Activated T-cell treated with anti-CD3 and anti-CD28 coated beads, Interleukin-2, amount 50 U/mL, for 4 hours (primary cell): ENCODE measurements around the gene MASP2. TPM values are rescaled to one million over a fixed set of nuclear protein-coding genes. Genes with fewer than 3 reads are reported as not detected.
"Not testable (repeated sequence)": the region's sequence is repeated elsewhere in the genome, so short reads cannot be mapped to it uniquely, and the experiment has no call there.

ENCODE experiments used
- ATAC-seq, 2 donors: fragments of 200-7000 bp; cut with Tn5 transposase; one replicate each; pipeline ENCODE4 v1.10.0; 2021
- DNase-seq: peaks from one replicate; pipeline ENCODE4 v3.0.0-alpha.2; 2020
- H3K27me3 Mint-ChIP-seq: one replicate; pipeline ENCODE4 v1.8.0; 2021; ENCODE audit warnings: low read depth, mixed read lengths
- H3K36me3 Mint-ChIP-seq: one replicate; pipeline ENCODE4 v1.8.0; 2022; ENCODE audit warnings: mixed read lengths; ENCODE audit not compliant: insufficient read depth
- H3K4me1 Mint-ChIP-seq: one replicate; pipeline ENCODE4 v1.8.0; 2021; ENCODE audit warnings: low read depth, mixed read lengths
- H3K4me3 Mint-ChIP-seq: one replicate; pipeline ENCODE4 v1.8.0; 2021; ENCODE audit warnings: mild to moderate bottlenecking, moderate library complexity, mixed read lengths
- H3K9me3 Mint-ChIP-seq: one replicate; pipeline ENCODE4 v1.8.0; 2021; ENCODE audit warnings: mixed read lengths
- total RNA-seq, 3 donors: library from RNA; stranded (reverse); gene quantifications; one replicate each; pipeline ENCODE4 v1.2.1, GENCODE V29; 2021

MASP2 gene
- 1 to 10 TPM in 1 of 3 donors, under 1 TPM in 2; 0.48 to 1.0 (median 0.50) TPM for total RNA-seq

DNA sequence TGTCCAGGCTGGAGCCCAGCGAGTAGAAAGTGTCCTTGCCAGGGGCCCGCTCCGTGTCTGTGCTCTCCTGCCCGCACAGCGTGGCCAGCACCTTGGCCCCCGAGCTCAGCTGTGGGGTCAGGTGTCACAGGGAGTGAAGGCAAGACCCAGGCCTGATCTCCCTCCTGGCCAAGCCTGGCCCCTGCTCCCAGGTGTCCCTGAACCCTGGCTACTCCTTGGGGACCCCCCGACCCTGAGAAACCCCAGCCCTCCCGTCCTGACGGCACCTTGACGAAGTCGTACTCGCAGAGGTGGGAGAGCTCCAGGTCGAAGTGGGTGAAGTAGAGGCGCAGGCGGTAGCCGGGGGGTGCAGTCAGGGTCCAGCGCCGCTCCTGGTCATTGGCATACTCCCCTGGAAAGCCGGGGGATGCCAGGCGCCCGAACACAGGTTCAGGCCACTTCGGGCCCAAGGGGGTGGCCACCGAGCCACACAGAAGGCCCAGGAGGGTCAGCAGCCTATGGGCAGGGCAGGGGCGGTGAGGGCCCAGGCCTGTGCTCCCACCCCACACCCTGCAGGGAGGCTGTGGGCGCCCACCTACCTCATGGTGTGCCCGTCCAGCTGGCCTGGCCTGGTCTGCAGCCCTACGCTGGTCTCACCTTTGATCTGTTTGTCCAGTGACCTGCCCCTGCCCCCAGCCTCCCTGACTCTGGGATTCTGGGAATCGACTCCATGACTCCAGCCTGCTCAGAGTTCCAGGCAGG is at the start of gene MASP2:
Gene MASP2, minus strand, starts transcription at position 615 of the 741 bp plus-strand sequence. Its CDS starts 32 bp downstream, at position 583.
- Mint-ChIP-seq H3K4me1 (no peaks in the 10 kb centered on the region), H3K27me3 (no peaks in the 10 kb centered on the region), H3K9me3 (no peaks in the 10 kb centered on the region), H3K36me3 (no peaks in the 10 kb centered on the region), H3K4me3 (no peak within 1 kb of the TSS)
- DNase-seq (no peak), ATAC-seq (no peak)

DNA sequence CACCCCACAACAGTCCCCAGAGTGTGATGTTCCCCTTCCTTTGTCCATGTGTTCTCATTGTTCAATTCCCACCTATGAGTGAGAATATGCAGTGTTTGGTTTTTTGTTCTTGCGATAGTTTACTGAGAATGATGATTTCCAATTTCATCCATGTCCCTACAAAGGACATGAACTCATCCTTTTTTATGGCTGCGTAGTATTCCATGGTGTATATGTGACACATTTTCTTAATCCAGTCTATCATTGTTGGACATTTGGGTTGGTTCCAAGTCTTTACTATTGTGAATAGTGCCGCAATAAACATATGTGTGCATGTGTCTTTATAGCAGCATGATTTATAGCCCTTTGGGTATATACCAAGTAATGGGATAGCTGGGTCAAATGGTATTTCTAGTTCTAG is 36.7 kb upstream of the MASP2 start:
- not testable (repeated sequence) for H3K4me1 Mint-ChIP-seq, ATAC-seq, DNase-seq, H3K27me3 Mint-ChIP-seq, H3K4me3 Mint-ChIP-seq, H3K9me3 Mint-ChIP-seq
- H3K36me3 Mint-ChIP-seq, result peaks cover 31% of the 10 kb centered on the region

DNA sequence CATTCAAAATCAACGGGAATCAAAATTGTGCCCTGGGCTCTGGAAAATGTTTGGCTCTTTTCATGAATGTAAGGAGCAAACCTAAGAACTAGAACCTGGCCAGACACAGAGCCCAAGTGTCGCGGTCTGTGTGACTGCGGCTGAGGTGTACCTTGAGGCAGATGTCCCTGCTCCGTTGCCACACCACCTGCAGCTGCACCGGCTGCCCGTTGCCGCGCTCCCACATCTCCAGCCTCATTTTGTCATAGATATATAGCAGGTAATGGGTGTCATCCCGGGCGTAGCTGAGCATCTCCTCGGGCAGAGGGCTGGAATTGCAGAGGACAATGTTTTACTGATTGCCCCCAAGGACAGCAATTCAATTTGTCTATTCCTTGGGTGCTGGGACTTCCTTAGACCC is 33.9 kb upstream of the MASP2 start:
- DNase-seq (no peak), ATAC-seq (no peak)
- Mint-ChIP-seq H3K27me3 (no peaks in the 10 kb centered on the region), H3K4me3 (no peak overlapping the region), H3K4me1 (no peaks in the 10 kb centered on the region), H3K36me3 (peaks cover 30% of the 10 kb centered on the region), H3K9me3 (no peaks in the 10 kb centered on the region)

DNA sequence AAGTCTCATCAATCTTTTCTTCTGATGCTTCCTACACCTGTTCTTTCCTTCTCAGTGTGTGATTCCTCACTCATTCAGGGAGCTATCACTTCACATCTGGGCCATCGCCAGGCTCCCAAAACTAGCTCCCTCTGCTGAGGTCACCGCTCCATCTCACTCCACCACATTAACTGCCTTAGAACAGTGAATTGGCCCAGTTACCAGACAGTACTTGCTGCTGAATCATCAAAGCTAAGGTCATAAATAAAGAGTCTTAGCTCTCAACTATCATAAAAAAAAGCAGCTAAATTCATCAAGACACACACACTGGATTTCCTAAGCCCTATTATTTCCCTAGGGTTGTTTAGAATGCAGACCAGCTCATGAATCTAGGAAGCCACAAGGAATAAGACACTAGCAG is 31.6 kb upstream of the MASP2 start:
- ATAC-seq, result no peak
- Mint-ChIP-seq H3K4me1 (no peaks in the 10 kb centered on the region), H3K27me3 (no peaks in the 10 kb centered on the region), H3K36me3 (peaks cover 29% of the 10 kb centered on the region), H3K9me3 (no peaks in the 10 kb centered on the region), H3K4me3 (no peak overlapping the region)
- DNase-seq, result no peak

DNA sequence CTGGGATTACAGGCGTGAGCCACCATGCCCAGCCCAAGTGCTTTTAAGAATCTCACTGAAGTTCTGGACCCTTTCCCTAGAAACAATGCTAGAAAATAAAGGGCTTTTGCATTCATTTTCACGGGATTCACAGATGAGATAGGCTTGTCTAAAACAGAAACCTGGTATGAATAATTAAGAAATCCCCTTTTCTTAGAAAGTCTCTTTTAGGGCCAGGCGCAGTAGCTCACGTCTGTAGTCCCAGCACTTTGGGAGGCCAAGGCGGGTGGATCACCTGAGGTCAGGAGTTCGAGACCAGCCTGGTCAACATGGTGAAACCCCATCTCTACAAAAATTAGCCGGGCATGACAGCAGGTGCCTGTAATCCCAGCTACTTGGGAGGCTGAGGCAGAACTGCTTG is 26.4 kb upstream of the MASP2 start:
- H3K36me3 Mint-ChIP-seq, result peaks cover 42% of the 10 kb centered on the region
- not testable (repeated sequence) for H3K4me3 Mint-ChIP-seq, H3K9me3 Mint-ChIP-seq, DNase-seq, H3K4me1 Mint-ChIP-seq, H3K27me3 Mint-ChIP-seq
- peak in 1 of 2 donors; percentile 50 for ATAC-seq

DNA sequence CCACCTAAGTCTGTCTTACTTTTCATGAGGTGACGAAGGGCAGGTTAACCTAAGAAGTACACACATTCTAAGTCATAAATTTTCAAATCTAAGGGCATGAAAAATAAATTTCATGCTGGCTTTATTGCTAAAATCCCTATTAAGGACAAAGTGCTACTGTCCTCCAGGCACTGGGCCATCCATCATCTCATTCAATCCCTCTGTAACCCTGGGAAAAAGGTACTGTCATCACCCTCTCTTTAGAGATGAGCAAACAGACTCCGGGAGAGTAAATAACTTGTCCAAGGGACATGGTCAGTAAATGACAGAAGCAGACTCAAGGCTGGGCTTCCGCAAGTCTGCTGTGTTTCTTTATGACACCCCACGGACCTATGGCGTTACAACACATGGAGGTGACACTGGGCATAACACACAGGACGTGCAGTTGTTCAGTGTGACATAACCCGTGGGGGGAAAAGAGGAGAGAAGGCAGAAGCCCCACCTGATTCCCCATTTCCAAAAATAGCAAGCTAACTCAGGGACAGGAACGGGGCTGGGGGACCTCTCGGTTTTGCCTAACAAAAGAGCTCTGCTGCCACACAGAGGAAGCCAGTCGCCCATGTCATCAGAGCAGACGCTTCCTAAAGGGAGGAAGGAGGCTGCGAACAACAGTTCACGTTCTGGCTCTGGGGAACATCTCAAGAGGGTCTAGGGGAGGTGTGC is 25.3 kb upstream of the MASP2 start:
- DNase-seq (no peak), ATAC-seq (no peak)
- Mint-ChIP-seq H3K4me1 (no peaks in the 10 kb centered on the region), H3K27me3 (no peaks in the 10 kb centered on the region), H3K36me3 (peaks cover 46% of the 10 kb centered on the region), H3K9me3 (no peaks in the 10 kb centered on the region), H3K4me3 (no peak overlapping the region)

DNA sequence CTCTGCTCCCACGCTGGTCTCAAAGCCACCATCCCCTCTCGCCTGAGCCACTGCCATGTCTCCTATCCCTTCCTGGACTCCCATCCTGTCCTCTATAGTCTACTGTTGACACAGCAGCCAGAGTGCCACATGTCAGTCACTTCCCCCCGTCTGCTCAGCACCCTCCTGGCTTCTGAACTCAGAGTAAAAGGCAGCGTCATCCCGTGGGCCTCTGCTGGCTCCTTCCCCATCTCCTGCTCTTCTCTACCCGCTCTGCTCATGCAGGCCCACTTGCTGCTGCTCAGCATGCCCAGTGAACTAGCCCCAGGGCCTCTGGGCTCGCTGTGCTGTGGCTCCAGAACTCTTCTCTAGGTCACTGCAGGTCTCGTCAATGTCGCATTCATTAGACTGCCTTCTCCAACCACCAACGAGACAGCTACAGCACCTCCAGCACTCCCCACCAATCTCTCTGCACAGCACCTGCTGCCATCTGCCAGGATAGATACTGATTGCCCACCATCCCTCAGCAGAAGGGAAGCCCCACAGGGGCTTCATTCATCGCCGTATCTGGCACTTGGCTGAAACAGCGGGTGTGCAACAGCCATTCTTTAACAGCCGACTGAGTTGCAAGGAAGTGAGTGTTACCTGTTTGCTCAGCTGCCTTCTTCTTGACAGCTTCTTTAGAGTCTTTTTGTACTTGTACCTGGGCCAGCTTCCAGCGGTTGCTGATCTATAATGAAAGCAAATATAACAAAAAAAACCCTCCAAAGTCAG is 24.6 kb upstream of the MASP2 start:
- no peak overlapping the region for H3K4me3 Mint-ChIP-seq
- DNase-seq (no peak), ATAC-seq (no peak)
- peaks cover 44% of the 10 kb centered on the region for H3K36me3 Mint-ChIP-seq
- H3K9me3 Mint-ChIP-seq, result no peaks in the 10 kb centered on the region
- H3K4me1 Mint-ChIP-seq, result no peaks in the 10 kb centered on the region
- H3K27me3 Mint-ChIP-seq, result no peaks in the 10 kb centered on the region

DNA sequence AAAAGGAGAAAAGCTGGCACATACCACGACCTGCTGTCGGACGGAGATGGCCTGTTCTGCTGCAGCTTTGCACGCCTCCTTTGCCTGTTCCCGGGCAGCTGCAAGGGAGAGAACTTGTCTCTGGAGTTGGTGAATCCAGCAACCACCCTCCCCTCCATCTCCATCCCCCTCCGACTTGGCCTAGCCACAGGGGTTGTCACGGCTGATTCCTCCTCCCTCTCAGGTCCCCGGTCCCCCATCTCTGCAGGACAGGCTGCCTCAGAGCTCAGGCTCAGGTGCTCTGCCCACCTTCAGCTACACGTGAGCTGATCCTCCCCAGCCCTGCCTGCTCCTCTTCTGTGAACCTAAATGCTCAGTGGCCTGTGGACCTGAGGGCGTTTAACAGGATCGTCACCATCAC is 23.8 kb upstream of the MASP2 start:
- Mint-ChIP-seq H3K4me3 (no peak overlapping the region), H3K36me3 (peaks cover 42% of the 10 kb centered on the region), H3K9me3 (no peaks in the 10 kb centered on the region), H3K27me3 (no peaks in the 10 kb centered on the region), H3K4me1 (no peaks in the 10 kb centered on the region)
- no peak for DNase-seq
- ATAC-seq, result no peak

DNA sequence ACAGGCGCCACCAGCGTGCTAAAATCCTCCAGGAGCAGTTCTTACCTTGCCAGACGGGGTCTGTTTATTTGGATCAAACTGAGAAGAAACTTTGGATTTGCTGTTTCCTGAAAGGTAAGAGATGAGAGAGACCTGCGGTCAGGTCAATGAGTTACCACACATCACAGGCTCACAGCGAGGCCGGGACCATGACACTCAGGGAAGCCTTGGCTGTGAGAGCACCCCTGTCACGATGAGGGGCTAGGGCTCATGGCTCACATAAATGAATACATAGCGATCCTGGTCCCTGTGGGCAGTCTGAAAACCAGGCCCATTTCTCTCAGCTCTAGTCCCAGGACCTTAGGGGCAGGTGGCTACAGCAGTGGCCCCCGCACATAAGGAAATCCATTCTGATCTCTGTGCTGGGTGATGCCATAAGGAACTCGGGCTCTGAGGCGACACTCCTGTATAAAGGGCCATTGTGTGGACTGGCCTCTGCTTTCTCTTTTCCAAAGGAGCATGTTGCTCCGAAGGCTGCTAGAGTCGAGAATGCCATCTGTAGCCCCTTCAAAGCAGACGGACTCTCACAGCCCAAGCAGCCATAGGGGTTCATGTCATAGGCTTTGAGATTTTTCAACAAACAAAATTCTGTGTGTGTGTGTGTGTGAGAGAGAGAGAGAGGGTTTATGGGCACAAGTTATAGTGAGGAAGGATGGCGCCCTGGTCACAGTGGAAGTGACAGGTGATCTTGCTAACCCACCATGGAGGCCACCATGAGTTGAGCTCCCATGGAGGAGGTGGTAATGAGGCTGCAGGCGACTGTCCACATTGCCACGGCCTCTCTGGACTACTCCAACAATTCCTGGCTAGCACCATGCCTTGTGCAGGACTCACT is 21.8 kb upstream of the MASP2 start:
- DNase-seq (no peak), ATAC-seq (no peak)
- no peaks in the 10 kb centered on the region for H3K9me3 Mint-ChIP-seq
- H3K4me3 Mint-ChIP-seq, result no peak overlapping the region
- no peaks in the 10 kb centered on the region for H3K27me3 Mint-ChIP-seq
- no peaks in the 10 kb centered on the region for H3K4me1 Mint-ChIP-seq
- peaks cover 51% of the 10 kb centered on the region for H3K36me3 Mint-ChIP-seq

DNA sequence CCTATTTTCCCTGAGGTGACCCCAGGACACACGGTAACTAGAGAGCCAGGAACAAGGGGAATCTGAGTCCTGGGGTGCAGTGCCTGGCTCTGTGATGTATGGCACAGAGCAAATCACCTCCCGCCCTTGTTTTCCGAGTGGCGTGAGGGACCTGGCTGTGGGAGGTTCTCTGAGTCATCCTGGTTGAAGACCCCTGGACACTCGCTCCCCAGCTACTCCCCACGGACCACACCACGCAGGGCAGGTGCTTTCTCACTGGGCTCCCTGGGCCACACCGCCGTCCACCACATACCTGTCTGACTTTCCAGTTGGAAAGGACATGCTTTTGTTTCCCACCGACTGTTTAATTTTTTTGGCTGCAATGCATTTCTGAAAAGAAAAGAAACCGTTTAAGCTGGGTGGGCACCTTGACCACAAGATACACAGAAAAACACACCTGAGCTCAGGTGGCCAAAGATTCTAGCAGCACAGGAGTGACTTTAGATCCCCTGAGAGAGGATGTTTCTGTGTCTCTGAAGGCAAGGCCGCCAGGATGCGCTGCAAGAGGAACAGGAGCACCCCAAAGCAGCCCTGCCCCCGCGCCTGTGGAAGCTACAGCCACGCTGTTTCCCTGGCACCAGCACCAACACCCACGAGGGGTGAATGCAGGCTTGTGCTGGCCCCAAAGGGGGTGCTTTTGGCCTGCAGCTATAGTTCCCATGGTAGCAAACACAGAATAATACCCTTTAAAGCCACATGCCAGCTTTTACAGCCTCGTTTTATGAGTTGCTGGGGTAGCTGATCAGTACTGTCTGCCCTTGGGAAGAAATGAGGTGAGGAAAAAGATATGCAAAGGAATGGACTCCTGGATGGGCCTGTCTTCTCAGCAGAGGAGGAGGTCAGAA is 20.9 kb upstream of the MASP2 start:
- H3K36me3 Mint-ChIP-seq, result peaks cover 53% of the 10 kb centered on the region
- no peaks in the 10 kb centered on the region for H3K9me3 Mint-ChIP-seq
- DNase-seq, result no peak
- H3K4me3 Mint-ChIP-seq, result no peak overlapping the region
- no peaks in the 10 kb centered on the region for H3K27me3 Mint-ChIP-seq
- ATAC-seq, result no peak
- peaks cover 6% of the 10 kb centered on the region for H3K4me1 Mint-ChIP-seq

DNA sequence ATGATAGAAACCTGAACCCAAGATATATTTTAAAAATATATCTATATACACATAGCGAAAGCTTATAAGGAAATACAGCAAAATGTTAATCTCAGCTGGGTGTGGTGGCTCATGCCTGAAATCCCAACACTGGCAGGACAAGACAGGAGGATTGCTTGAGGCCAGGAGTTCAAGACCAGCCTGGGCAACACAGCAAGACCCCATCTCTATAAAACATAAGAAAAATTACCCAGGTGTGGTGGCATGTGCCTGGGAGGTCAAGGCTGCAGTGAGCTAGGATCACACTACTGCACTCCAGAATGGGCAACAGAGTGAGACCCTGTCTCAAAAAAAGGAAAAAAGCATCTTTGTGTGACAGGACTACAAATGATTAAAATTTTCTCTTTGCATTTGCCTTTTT is 18.8 kb upstream of the MASP2 start:
- no peak overlapping the region for H3K4me3 Mint-ChIP-seq
- H3K9me3 Mint-ChIP-seq, result no peaks in the 10 kb centered on the region
- ATAC-seq (no peak), DNase-seq (no peak)
- H3K27me3 Mint-ChIP-seq, result no peaks in the 10 kb centered on the region
- H3K36me3 Mint-ChIP-seq, result peaks cover 41% of the 10 kb centered on the region
- peaks cover 24% of the 10 kb centered on the region for H3K4me1 Mint-ChIP-seq

DNA sequence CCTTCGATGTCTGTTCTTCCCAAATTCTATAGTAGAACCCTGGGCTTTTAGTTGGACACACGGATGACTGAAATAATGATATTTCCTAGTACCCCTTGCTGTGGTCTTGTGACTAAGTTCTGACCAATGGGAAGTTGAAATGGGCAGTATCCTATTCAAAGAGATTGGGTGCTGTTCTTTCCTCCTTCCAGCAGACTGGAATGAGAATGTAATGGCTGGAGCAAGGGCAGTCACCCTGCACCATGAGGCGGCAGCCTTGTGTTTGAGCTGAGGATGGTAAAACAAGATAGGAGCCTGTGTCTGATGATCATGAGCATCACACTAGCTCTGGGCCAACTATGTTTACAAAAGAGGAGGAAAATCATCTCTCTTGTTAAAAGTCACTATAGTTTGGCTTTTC is 17.9 kb upstream of the MASP2 start:
- H3K9me3 Mint-ChIP-seq, result no peaks in the 10 kb centered on the region
- peaks cover 38% of the 10 kb centered on the region for H3K36me3 Mint-ChIP-seq
- no peak for DNase-seq
- ATAC-seq, result no peak
- no peak overlapping the region for H3K4me3 Mint-ChIP-seq
- H3K27me3 Mint-ChIP-seq, result no peaks in the 10 kb centered on the region
- H3K4me1 Mint-ChIP-seq, result peaks cover 28% of the 10 kb centered on the region

DNA sequence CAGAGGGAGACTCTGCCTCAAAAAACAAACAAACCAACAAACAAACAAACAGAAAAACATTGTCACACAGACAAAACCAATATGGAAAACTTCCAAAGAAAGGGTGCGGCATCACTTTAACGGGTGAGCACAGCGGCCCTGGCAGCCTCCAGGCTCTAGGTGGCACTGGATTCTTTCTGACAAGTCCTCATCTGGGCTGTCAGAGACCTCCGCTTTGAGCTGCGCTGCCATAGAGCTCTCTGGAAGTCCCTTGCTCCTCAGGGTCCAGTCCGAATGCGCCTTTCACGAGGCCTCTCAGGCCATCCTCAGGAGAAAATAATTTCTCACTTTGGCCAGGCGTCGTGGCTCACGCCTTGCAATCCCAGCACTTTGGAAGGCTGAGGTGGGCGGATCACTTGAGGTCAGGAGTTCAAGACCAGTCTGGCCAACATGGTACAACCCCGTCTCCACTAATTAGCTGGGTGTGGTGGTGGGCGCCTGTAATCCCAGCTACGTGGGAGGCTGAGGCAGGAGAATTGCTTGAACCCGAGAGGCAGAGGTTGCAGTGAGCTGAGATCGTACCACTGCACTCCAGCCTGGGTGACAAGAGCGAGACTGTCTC is 17.0 kb upstream of the MASP2 start:
- not testable (repeated sequence) for H3K9me3 Mint-ChIP-seq, DNase-seq, H3K27me3 Mint-ChIP-seq, ATAC-seq, H3K4me3 Mint-ChIP-seq
- Mint-ChIP-seq H3K4me1 (peaks cover 28% of the 10 kb centered on the region), H3K36me3 (peaks cover 32% of the 10 kb centered on the region)
